DMS53 treated with DMSO at 0.1 percent for 48 hours (cell line): ENCODE results near the gene PRDM16.
"Not testable (repeated sequence)": the region's sequence is repeated elsewhere in the genome, so short reads cannot be mapped to it uniquely, and the experiment has no call there.

Source experiments
- DNase-seq: peaks from one replicate; lab custom pipeline; 2025; ENCODE audit not compliant: unreplicated experiment; lab: John Stamatoyannopoulos, UW

Gene PRDM16

DNA sequence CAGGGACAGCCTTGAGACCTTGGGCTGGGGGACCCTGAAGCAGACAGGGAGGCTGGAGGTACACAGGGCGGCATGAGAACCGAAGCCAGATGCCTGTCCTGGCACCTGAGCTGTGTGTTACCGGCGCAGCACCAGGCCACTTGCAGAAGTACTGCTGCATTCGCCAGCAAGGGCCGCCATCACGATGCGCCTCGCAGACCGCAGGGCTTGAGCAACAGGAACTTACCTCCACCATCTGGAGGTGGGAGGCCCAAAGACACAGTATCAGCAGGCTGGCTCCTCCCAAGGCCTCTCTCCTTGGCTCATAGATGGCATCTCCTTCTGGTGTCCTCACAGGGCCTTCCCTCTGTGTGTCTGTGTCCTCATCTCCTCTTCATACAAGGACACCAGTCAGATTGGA lies 90.1 kb downstream of the PRDM16 start:
- no peak for DNase-seq

DNA sequence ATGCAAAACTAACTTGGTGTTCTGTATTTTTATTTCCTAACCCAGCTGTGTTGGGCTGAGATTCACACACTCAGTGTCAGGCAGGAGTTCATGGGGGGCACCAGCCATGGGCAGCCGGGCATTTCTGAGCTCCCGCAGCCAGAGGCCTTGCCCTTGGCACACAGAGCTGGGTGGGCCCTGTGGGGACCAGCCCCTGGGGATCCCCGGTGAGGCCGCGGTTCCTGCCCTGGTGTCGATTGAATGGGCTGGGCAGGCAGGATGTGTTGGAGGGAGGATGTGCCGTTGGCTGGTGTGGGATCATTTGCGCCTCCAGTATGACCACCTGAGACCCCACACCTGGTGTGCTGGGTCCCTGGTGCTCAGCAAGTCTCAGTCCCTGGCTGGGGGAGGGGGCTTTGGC lies 91.0 kb downstream of the PRDM16 start:
- DNase-seq: no peak

DNA sequence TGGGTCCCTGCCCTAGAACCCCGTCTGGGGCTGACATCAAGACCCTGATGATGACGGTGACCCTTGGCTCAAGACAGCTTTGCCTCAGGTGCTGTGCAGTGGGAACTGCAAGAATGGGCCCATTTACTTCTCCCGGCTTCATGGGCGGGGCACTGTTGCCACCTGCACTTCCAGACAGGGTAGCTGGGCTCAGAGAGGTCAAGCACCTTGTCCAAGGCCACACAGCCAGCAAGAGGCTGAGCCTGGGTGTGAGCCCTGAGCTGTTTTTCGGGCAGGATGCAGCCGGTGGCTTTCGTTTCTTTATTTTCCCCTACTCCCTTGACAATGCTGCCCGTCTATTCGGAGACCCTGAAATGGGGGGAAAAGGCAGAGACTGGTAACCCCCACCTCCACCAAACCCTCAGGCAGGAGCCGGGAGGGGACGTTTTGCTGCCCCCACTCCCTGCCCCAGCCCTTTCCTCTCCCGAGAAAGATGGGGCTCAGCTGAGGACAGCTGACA lies 91.7 kb downstream of the PRDM16 start:
- no peak for DNase-seq

DNA sequence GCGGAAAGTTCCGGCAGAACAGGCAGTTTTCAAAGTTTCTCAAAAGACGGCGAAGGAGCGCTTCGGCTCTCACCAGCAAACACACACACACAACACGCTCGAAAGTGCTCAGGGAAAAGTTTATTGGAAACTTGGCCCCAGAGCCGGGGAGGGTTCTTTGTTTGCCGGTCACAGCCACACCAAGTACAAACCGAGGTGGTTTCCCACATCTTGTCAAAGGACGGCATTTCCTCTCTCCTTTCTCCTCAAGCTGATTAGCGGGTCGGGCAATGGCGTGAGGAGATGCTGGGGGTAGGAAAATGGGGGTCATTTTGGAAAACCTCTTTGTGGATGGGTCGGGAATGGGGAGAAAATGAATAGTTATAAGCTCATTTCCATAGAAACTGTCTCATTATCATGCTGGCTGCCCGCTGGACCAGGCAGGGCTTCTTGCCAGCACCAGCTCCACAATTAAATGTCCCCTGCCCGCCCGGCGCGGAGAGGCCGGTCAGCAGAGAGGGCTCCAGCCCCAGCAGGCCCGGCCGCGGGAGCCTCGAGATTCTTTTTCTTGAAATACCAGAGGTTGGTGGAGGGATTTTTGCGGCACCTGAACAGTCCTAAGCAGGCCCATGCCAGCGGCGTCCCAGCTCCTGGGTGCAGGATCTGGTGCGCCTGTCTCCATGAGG lies 92.3 kb downstream of the PRDM16 start:
- no peak for DNase-seq

DNA sequence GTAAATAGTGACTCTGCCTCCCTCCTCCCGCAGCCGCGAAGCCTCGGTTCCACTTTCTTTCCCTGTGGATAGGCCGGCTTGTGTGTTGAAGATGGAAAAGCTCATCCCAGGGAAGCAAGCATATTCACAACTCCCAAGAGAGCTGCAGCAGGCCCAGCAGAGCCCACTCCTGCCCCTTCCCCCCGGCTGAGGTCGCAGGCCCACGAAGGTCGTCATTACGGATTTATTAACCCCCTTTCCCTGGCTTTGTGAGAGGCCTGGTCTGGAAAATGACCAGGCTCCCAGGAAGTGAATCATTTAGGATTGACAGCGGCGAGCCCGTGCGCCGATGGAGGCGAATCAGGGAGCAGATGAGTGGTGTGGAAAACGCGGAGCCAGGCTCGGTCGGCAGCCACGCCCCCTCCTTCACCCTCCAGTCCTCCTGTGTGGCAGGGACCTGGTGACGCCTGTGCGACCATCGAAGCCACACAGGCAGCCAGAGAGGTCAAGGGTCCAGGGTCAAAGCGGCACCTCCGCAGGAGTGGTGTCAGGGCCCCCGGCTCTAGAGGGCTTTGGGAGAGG lies 93.4 kb downstream of the PRDM16 start:
- DNase-seq: no peak

DNA sequence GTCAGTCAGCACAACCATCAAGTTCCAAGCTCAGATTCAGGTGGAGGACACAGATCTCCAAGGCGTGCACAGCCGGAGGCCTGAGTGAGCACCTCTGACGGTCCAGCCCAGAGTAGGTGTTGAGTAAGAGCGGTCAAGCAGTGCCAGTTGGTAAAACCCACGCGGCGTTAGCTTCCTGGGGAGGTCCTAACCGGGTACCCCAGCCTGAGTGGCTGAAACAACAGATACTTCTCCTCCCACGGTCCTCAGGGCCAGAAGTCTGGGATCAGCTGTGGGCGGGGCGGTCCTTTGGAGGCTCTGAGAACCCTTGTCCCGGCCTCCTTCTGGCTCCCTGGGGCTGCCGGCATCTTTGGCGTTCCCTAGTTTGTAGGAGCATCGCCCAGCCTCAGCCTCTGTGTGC lies 94.4 kb downstream of the PRDM16 start:
- DNase-seq: no peak

DNA sequence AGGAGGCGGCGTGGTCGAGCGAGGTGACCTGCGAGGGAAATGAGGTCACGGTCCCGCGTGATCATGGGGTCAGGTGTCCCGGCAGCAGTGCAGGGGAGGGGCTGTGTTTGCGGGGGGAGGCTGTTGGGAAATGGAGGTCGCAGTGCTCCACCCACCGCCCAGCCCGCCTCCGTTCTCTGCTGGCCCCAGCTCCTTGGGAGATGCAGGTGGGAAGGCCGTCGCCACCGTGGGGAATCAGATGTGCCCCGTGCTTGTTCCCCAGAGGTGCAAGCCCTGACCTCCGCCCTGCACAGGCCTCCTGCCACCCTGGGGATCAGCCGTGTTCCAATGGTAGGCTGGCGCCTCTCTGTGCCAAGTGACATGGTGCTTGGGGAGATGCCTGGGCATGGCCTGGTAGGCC lies 95.7 kb downstream of the PRDM16 start:
- DNase-seq: no peak

DNA sequence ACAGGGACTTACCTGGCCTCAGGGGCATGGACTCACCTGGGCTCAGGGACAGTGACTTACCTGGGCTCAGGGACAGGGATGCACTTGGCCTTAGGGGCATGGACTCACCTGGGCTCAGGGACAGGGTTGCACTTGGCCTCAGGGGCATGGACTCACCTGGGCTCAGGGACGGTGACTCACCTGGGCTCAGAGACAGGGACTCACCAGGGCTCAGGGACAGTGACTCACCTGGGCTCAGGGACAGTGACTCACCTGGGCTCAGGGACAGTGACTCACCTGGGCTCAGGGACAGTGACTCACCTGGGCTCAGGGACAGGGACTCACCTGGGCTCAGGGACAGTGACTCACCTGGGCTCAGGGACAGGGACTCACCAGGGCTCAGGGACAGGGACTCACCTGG lies 96.2 kb downstream of the PRDM16 start:
- not testable (repeated sequence) for DNase-seq

DNA sequence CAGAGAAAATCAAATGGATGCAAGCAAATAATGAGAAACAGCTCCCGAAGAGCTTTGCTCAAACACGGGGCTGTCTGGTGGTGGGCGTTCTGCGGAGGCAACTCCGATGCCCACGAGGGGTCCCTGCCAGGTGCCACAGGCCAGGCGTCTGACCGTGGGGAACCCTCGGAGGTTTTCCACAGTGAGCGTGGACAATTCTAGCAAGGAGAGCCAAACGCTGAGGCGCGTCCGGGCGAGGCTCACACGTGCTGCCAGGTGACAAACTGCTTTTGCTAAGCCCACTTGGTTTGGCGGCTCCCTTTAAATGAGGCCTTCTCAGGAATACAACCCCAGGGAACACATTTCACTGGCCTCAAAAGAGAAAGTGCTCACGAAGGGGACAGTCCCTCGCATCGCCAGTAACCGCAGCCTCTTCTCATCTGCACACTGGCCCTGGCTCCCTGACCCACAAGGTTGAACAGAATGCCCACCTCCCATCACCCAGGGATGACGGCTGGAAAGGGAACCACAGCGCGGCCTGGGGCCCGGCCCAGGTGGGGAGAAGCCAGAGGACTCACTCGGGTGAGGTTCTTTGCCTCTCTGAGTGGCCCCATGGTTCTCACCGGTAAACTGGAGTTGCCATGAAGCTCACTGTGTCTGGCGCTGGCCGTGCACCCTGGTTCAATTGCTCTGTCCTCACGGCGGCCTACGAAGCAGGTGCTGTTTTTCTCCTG lies 97.4 kb downstream of the PRDM16 start:
- DNase-seq: no peak

DNA sequence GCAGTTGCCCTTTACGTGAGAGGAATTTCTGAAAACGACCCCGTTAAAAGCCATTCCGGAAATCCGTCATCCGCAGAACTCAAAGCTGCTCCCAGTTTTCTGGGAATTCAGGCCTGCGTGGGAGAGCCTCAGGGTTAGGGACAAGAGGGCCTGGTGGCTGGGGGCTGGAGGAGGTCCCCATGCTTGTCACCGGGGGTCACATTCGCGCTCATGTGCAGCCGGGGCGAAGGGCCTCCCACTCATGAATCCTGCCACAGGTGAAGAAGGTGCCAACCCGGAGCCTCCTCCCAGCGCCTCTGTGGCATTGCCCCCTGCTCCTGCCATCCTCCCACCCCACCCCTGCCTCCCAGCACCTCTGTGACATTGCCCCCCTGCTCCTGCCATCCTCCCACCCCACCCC lies 98.3 kb downstream of the PRDM16 start:
- DNase-seq: no peak

DNA sequence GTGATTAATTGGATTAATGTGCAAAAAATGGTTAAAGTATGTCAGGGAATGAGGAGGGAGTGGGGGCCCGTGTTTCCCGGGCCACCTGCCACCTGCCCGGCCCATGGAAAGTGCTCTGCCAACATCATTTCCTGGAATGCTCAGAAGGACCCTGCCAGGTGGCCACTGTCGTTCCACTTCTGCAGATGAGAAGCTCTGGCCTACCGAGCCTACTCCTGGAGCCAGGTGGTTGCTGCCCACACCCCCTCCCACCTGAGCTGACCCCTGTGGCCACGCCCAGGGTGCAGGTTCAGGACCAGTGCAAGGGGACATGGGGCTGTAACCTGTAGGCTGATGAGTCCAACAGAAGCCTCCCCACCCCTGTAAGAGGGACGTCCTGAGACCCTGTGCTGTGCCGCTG lies 99.7 kb downstream of the PRDM16 start:
- DNase-seq: no peak

DNA sequence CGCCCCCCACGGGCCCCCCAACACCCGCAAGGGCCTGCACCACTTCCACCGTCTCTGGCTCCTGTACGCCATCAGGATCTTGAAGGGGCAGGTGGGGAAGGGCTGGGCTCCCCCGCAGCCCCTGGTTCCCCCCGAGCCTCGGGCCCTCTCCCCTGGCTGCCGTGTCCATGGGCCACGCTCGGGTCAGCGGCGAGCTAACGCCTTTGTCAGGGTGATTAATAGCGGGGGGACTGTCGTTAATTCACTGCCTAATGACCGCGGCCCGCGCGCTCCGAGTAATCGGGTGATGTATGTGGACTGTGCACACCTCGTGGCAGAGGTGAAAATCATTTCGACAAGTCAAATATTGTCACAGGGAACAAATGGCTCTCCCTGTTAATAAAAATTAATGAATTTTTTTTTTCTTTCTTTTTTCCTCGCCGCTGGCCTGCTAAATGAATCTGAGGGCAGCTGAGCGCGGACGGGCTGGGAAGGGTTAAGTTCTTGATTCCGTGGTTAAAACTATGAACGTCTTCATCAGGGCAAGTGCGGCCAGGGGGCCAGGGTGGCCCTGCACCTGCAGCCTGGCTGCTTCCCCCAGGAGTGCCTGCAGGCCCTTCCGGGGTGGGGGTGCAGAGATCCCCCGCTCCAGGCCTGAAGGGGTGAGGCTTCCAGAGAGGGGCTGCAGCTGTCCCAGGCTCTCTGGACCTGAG lies 100.8 kb downstream of the PRDM16 start:
- no peak for DNase-seq

DNA sequence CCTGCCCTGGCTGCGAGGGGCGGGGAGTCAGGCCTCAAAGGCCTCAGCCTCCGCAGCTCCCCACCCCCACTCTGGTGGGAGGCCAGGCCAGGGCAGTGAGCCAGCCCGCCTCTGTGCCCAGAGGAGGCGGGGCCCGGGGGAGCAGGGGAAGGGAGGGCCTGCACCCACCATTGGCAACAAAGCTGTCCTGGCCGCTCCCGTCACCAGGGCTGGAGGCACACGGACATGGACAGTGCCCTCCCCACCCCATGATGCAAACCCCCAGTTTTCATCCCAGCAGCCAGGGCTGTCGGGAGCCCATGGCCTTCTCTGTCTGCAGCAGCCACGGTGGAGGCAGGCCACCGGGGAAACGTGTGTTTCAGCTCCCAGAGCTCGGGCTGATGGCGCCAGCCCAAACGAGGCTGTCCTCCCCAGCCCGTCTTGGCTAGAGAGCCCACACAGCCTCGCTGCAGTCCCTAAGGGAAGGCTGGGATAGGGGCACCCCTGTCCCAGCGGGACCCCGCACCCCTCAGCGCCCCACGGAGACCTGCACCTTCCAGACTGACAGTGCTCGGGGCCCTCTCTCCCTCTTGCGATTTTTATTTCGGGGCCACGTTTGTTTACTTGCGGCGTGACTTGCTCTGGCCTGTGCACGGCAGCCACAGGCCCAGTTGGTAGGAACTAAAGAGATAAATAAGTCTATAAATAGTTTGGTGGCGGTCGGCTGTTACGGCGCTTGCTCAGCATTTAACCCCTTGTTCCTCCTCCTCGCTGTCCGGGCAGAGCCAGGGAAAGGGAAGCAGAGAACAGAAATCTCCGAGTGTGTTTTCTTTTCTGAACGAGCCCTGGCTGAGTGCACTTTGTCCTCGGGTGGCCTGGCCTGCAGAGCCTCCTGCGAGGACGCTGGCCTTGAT lies 101.8 kb downstream of the PRDM16 start:
- DNase-seq: no peak

DNA sequence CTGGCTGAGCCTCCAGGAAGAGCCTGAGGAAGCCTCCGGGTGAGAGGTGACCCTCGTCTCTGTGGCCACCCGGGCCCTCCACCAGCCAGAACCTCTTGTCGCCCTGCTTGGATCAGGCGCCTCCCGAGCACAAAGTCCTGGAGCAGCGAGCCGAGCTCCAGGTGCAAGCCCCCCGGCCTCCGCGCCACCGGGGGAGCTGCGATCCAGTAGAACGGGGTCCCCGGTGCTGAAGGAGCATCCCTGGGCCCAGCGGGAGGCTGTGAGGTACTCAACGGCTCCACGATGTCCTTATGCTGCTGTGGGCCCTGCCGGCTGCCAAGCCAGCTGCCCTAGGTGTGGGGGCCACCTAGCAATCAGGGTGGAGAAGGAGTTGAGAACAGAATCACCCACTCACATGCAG lies 102.8 kb downstream of the PRDM16 start:
- no peak for DNase-seq

DNA sequence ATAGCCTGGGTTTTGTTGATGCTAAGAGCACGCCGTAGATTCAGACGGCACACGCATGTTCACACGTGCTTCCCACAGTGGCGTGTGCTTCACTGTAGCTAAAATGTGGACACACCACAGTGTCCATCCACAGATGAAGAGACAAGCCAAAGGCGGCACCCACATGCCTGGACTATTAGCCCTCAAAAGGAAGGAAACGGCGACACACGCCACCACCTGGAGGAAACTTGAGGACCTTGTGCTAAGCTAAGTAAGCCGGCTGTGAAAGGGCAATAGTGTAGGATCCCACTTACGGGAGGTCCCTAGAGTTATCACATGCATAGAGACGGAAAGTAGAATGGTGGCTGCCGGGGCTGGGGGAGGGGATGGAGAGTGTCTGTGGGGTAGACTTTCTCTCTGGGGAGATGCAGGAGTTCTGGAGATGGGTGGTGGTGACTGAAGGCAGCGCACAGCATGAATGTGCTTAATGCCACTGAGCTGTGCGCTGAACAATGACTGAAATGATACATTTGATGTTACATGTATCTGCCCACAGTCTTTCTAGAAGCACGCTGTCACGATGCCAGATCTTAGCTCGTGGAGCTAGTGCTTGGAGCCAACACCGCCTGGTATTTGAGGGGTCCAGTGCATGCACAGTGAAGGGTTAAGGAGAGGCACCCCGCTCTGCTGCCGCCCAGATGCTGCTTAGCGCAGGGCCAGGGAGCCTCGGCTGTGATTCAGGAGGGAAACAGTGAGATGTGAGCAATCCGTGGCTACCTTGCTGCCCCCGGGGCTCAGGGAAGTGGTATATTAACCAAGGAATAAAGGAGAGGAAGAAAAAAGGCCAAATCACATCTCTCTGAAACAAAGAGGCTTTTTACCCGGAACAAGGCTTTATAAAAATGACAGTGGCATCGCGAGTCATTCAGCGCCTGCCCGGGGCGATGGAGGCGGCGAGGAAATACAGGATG lies 103.7 kb downstream of the PRDM16 start:
- DNase-seq: no peak

DNA sequence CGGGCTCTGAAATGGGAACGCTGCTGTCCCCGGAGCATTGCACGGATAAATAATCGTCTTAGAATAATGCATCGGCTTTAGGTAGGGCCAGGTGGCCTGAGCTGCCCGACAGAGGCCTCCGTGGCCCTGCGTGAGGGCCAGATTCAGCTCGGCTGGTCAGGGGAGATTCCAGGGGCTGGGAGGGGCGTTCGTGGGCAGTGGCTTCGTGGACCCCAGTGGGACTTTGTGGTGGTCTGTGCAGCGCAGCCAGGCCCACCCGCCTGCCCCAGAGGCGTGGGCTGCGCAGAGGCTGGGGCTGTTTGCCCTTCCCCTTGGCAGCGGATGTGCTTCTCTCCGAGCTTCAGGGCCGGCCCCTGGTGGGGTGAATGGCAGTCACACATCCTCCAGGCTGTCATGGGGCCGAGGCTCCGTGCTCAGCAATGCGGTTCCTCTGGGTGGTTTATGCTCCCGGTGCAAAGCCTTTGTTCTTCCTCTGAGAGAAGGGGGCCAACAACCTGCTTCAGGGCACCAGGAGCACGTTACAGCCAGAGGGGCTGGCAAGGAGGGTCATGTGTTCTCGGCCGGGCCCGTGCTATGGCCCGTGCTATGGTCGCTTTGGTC lies 104.5 kb downstream of the PRDM16 start:
- DNase-seq: no peak

DNA sequence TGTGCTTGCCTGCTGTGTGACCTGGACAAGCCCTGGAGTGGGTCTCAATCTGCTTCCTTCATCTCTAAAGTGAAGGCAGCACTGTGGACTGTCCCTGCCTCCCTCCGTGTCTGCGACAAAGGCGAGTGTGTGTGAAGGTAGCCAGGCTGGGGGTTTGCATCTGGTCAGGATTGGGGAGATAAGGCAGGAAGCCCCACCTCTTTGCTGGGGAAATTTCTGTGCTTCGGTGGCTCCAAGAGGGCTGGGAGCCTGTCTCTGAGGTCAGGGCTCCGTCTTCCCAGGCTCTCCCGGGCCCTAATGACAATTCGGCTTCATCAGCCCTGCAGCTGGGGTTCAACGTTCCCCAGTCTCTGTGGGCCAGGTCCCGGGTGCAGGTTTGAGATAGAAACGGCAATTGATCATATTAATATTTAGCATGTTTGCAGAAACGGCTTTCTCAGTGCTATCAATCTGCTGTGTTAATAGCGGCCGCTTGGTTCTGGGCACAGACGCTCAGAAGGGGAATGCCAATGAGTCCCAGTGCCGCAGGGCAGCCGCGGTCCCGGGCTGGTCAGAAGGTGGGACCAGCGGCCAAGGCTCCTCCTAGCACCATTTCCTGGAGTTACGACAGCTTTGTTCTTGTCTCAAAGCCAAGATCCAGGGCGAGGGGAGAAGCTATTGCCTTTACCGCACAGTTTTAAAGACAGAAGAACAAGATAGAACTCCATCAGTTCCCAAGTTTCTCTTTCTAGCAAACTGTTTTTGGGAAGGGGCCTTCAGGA lies 105.7 kb downstream of the PRDM16 start:
- DNase-seq: no peak

DNA sequence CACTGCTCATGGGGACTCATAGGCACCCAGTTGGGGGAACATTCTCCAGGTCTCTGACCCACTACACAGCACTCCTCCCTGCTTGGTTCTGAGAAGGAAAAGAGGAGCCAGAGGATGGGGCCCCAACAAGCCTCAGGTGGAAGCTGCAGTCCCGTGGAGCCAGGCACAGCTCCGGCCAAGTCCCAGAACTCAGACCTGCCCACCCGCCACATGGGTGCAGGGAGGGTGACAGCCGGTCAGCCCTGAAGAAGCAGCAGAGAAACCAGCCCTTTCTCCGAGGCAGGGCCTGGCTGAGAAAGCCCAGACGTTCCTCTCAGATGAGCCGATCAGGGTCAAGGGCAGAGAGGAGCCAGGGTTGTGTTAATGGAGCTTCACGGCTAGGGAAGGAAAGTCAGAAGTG lies 106.5 kb downstream of the PRDM16 start:
- DNase-seq: no peak

DNA sequence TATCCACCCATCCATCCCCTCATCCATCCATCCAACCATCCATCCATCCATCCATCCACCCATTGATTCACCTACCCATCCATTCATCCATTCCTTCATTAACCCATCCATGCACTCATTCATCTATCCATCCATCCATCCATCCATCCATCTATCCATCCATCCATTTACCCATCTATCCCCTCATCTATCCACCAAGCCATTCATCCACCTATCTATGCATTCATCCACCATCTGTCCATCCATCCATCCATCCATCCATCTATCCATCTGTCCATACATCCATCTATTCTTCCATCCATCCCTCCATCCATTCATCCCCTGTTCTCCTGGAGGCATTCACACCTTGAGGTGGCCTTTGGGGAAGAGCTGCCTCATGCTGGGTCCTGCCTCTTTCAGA lies 107.0 kb downstream of the PRDM16 start:
- no peak for DNase-seq
